ENCODE results near the gene CENPX. TPM values are rescaled to one million over a fixed set of nuclear protein-coding genes. Genes with fewer than 3 reads are reported as not detected.

CENPX gene
- total and polyA plus RNA-seq, 2 donors (not counting 3 experiments of a cell fraction or from before 2014, with no cell fraction given), result 56.2 to 67.2 TPM

DNA sequence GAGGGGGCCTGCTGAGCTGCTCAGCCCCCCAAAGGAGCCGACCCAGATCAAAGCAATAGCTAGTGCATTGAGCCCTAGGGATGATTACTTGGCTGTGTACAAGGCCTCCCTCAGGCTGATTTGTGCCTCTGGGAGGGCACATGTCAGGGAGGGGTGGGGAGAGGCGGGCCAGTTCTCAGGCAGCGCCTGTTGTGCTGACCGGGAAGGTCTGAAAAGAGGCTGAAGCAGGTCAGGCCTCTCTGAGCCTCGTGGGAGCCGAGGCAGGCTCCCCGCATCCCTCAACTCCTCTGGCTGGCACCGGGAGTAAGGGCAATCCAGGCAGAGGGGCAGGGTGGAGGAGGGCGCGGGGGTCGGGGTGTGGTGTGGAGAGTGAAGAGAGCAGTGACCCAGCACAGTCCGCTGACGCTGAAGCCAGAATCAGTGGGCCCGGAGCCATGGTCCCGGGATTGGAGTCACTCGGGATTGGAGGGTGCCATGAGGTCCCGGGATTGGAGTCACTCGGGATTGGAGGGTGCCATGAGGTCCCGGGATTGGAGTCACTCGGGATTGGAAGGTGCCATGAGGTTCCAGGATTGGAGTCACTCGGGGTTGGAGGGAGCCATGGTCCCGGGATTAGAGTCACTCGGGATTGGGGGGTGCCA lies 11.8 kb upstream of the CENPX start:
- H2AFZ ChIP-seq (ENCODE audit: low read depth, low read length), result no peak overlapping the region
- FAIRE-seq, result no peak
- TF ChIP-seq JUN (IDR thresholded peaks at IDR 0.05; ENCODE audit: borderline replicate concordance, insufficient read depth, insufficient read length, low read depth) (no peak), POLR2A (IDR thresholded peaks at IDR 0.05; ENCODE audit: low read depth, low read length) (no peak), EZH2 (IDR thresholded peaks at IDR 0.05; ENCODE audit: borderline replicate concordance, low read depth, low read length, severe bottlenecking) (no peak), POLR2AphosphoS5 (IDR thresholded peaks at IDR 0.05; ENCODE audit: insufficient read depth, low read depth, low read length) (no peak), GATA2 (IDR thresholded peaks at IDR 0.05; ENCODE audit: insufficient read depth, insufficient read length, low read depth, low read length) (no peak), FOS (IDR thresholded peaks at IDR 0.05; ENCODE audit: borderline replicate concordance, insufficient read depth, low read length) (no peak), MYC (IDR thresholded peaks at IDR 0.05; ENCODE audit: low read depth, low read length) (no peak)
- TF ChIP-seq, protein P1, sequence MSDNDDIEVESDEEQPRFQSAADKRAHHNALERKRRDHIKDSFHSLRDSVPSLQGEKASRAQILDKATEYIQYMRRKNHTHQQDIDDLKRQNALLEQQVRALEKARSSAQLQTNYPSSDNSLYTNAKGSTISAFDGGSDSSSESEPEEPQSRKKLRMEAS (IDR thresholded peaks at IDR 0.05; ENCODE audit: insufficient read depth, insufficient read length), result no peak
- TF ChIP-seq, protein P2, sequence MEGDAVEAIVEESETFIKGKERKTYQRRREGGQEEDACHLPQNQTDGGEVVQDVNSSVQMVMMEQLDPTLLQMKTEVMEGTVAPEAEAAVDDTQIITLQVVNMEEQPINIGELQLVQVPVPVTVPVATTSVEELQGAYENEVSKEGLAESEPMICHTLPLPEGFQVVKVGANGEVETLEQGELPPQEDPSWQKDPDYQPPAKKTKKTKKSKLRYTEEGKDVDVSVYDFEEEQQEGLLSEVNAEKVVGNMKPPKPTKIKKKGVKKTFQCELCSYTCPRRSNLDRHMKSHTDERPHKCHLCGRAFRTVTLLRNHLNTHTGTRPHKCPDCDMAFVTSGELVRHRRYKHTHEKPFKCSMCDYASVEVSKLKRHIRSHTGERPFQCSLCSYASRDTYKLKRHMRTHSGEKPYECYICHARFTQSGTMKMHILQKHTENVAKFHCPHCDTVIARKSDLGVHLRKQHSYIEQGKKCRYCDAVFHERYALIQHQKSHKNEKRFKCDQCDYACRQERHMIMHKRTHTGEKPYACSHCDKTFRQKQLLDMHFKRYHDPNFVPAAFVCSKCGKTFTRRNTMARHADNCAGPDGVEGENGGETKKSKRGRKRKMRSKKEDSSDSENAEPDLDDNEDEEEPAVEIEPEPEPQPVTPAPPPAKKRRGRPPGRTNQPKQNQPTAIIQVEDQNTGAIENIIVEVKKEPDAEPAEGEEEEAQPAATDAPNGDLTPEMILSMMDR (IDR thresholded peaks at IDR 0.05; ENCODE audit: extremely low read depth in 1 of 2, insufficient read depth in 1 of 2, low read depth in 1 of 2, low read length in 2 of 2), result no peak

More for the DNA sequence above, 11.8 kb upstream of the CENPX start:
- H3K79me2 ChIP-seq (ENCODE audit: control insufficient read depth, insufficient read depth, low read length), result peaks cover 7% of the 10 kb centered on the region
- H3K27ac ChIP-seq (ENCODE audit: insufficient read depth, low read depth, low read length), result no peak overlapping the region
- no peak overlapping the region for H3K4me2 ChIP-seq (ENCODE audit: insufficient read depth, low read length)
- dilution Hi-C loops (cut with MboI; ENCODE audit: extremely low pct_ligation_motif_present, low sequenced_read_pairs), result no loop called here
- ChIA-PET CTCF (no interaction called here), POLR2A (interaction anchor here (0.6 kb wide), 1 partner anchor 60 kb away, joined by 7 read pairs; no protein-coding TSS in a partner anchor)
- no peak overlapping the region for H3K9ac ChIP-seq (replicated peaks; ENCODE audit: extremely low read depth, insufficient read depth, low read length)
- no peak for DNase-seq (ENCODE audit: low read depth, low spot score)
- H3K9me1 ChIP-seq (replicated peaks; ENCODE audit: control insufficient read depth, extremely low read depth, insufficient read depth, low read length), result no peaks in the 10 kb centered on the region
- no peaks in the 10 kb centered on the region for H3K36me3 ChIP-seq (ENCODE audit: control insufficient read depth in 2 of 2, extremely low read depth in 1 of 2, insufficient read depth in 2 of 2, low read length in 2 of 2)
- H4K20me1 ChIP-seq (replicated peaks; ENCODE audit: control insufficient read depth, extremely low read depth, insufficient read depth, low read length), result no peaks in the 10 kb centered on the region
- H3K27me3 ChIP-seq (ENCODE audit: control insufficient read depth in 2 of 2, insufficient read depth in 2 of 2, low read length in 2 of 2), result no peaks in the 10 kb centered on the region
- intact Hi-C loops (cut with micrococcal nuclease), result loop anchor here (10.0 kb wide), 2 partner anchors 200 to 380 kb away; partner anchors contain the start of genes HEXD and OGFOD3
- H3K4me1 ChIP-seq (ENCODE audit: control insufficient read depth, extremely low read depth, insufficient read depth, low read length), result peaks cover 16% of the 10 kb centered on the region
- H3K9me3 ChIP-seq (replicated peaks; ENCODE audit: control insufficient read depth, insufficient read depth, low read length), result no peaks in the 10 kb centered on the region
- H3K4me3 ChIP-seq (replicated peaks in 1 of 3; ENCODE audit: insufficient read depth in 1 of 3, low read depth in 1 of 3, low read length in 3 of 3), result no peak overlapping the region
- BruUV-seq (replicated peaks), result no TSS peak
